CD14-positive monocyte (primary cell): Measurements from ENCODE around the gene SSR4. TPM values are rescaled to one million over a fixed set of nuclear protein-coding genes. Genes with fewer than 3 reads are reported as not detected.

Experiments
- DNase-seq, 3 donors: peaks; one replicate each; pipeline ENCODE4 v3.0.0-alpha.2; 2011 to 2022
- H2AFZ ChIP-seq: 2 replicates; pipeline ENCODE4 v1.6.0; 2012; ENCODE audit warnings: mild to moderate bottlenecking, low read depth, low read length, inconsistent platforms; ENCODE audit not compliant: insufficient read depth, poor library complexity, severe bottlenecking
- H3K27ac ChIP-seq, 2 donors: 1 replicate in 1 of 2; 2 replicates in 1 of 2; pipeline ENCODE4 v1.5.1; 2012 to 2013; ENCODE audit warnings: low read length in 2 of 2, control low read depth in 1 of 2, inconsistent platforms in 1 of 2, low read depth in 1 of 2, mild to moderate bottlenecking in 1 of 2
- H3K27me3 ChIP-seq, 2 donors: one replicate each; pipeline versions ENCODE4 v1.6.0 to v1.6.1; 2011 to 2013; ENCODE audit warnings: low read length in 2 of 2; ENCODE audit not compliant: control insufficient read depth in 2 of 2, insufficient read depth in 2 of 2
- H3K36me3 ChIP-seq, 2 donors: replicated peaks in 1 of 2; 1 replicate in 1 of 2; 2 replicates in 1 of 2; pipeline versions ENCODE4 v1.5.1 to v1.6.1; 2012 to 2013; ENCODE audit warnings: low read length in 2 of 2, control low read depth in 1 of 2, inconsistent platforms in 1 of 2, mild to moderate bottlenecking in 1 of 2; ENCODE audit not compliant: insufficient read depth in 2 of 2, control insufficient read depth in 1 of 2
- H3K4me1 ChIP-seq, 2 donors: 1 replicate in 1 of 2; 2 replicates in 1 of 2; pipeline versions ENCODE4 v1.5.1 to v1.6.1; 2012 to 2013; ENCODE audit warnings: low read length in 2 of 2, control low read depth in 1 of 2, inconsistent platforms in 1 of 2, mild to moderate bottlenecking in 1 of 2, moderate library complexity in 1 of 2; ENCODE audit not compliant: insufficient read depth in 2 of 2, control insufficient read depth in 1 of 2
- H3K4me2 ChIP-seq: replicated peaks from 2 replicates; pipeline ENCODE3; 2012; ENCODE audit warnings: low read length, moderate library complexity, mild to moderate bottlenecking; ENCODE audit not compliant: poor library complexity, severe bottlenecking; ENCODE audit errors: extremely low read depth
- H3K4me3 ChIP-seq, 3 experiments: fragments of 200-600 bp in 1 of 3; sonication (generic) in 1 of 3; replicated peaks in 1 of 3; 1 replicate in 2 of 3; 2 replicates in 1 of 3; pipeline ENCODE4 v1.5.1; 2011 to 2013; ENCODE audit warnings: low read length in 3 of 3, mild to moderate bottlenecking in 3 of 3, control low read depth in 2 of 3, low read depth in 2 of 3, inconsistent platforms in 1 of 3, moderate library complexity in 1 of 3
- H3K79me2 ChIP-seq: 2 replicates; pipeline ENCODE4 v1.6.0; 2012; ENCODE audit warnings: mild to moderate bottlenecking, control low read depth, inconsistent platforms, low read length, moderate library complexity; ENCODE audit not compliant: insufficient read depth
- H3K9ac ChIP-seq: 2 replicates; pipeline ENCODE4 v1.6.0; 2017; ENCODE audit warnings: low read length, mild to moderate bottlenecking; ENCODE audit not compliant: insufficient read depth, poor library complexity, severe bottlenecking
- H3K9me3 ChIP-seq, 2 donors: replicated peaks in 1 of 2; 1 replicate in 1 of 2; 2 replicates in 1 of 2; pipeline versions ENCODE4 v1.5.1 to v1.6.1; 2012 to 2013; ENCODE audit warnings: low read length in 2 of 2, control low read depth in 1 of 2; ENCODE audit not compliant: control insufficient read depth in 1 of 2, insufficient read depth in 1 of 2
- H4K20me1 ChIP-seq: 2 replicates; pipeline ENCODE4 v1.6.0; 2012; ENCODE audit warnings: mild to moderate bottlenecking, low read length, control low read depth, moderate library complexity; ENCODE audit not compliant: insufficient read depth
- H3K27ac Mint-ChIP-seq, 7 donors: one replicate each; pipeline ENCODE4 v1.8.0; 2020; ENCODE audit warnings: mild to moderate bottlenecking in 7 of 7, mixed read lengths in 7 of 7, moderate library complexity in 6 of 7, inconsistent platforms in 2 of 7
- H3K27me3 Mint-ChIP-seq, 3 donors: one replicate each; pipeline ENCODE4 v1.8.0; 2021 to 2022; ENCODE audit warnings: low read depth in 3 of 3, mild to moderate bottlenecking in 3 of 3, mixed read lengths in 3 of 3, moderate library complexity in 3 of 3, inconsistent platforms in 1 of 3
- H3K36me3 Mint-ChIP-seq, 2 donors: one replicate each; pipeline ENCODE4 v1.8.0; 2020; ENCODE audit warnings: mixed read lengths in 2 of 2, inconsistent platforms in 1 of 2, mild to moderate bottlenecking in 1 of 2
- H3K4me1 Mint-ChIP-seq: one replicate; pipeline ENCODE4 v1.8.0; 2020; ENCODE audit warnings: mild to moderate bottlenecking, mixed read lengths
- H3K4me3 Mint-ChIP-seq, 2 donors: one replicate each; pipeline ENCODE4 v1.8.0; 2020; ENCODE audit warnings: mild to moderate bottlenecking in 2 of 2, mixed read lengths in 2 of 2, moderate library complexity in 1 of 2
- H3K9me3 Mint-ChIP-seq, 7 donors: one replicate each; pipeline ENCODE4 v1.8.0; 2020 to 2022; ENCODE audit warnings: mixed read lengths in 7 of 7, mild to moderate bottlenecking in 6 of 7, moderate library complexity in 6 of 7, inconsistent platforms in 2 of 7
- WGBS: methylation state at CpG from one replicate; pipeline ENCODE4 v1.1.5; 2013; ENCODE audit warnings: missing lambda C conversion rate; ENCODE audit not compliant: insufficient coverage; 5-methylcytosine and 5-hydroxymethylcytosine counted together
- intact Hi-C, 2 donors: fragments of 100-400 bp; cut with micrococcal nuclease; formaldehyde crosslinking; loops; one replicate each; pipeline versions ENCODE4 v1.15.0 to v1.15.1; 2023
- polyA plus RNA-seq, 3 donors: library from polyadenylated mRNA; depleted of rRNA in 1 of 3; unstranded in 2 of 3; stranded (reverse) in 1 of 3; fragments of 300-500 nt in 2 of 3; fragments of >200 nt in 1 of 3; fragmentation: Illumina TruSeq in 2 of 3; gene quantifications; 1 replicate in 2 of 3; 2 replicates in 1 of 3; pipeline ENCODE4 v1.2.3, GENCODE V29; 2012 to 2021
- TF ChIP-seq, protein P1 (sequence below): fragments of 200-600 bp; IDR thresholded peaks from one replicate; pipeline ENCODE4 v1.8.0; 2022; ENCODE audit warnings: antibody characterized with exemption, mild to moderate bottlenecking

The SSR4 gene
- polyA plus RNA-seq, 3 donors: 201 to 419 (median 362) TPM

DNA sequence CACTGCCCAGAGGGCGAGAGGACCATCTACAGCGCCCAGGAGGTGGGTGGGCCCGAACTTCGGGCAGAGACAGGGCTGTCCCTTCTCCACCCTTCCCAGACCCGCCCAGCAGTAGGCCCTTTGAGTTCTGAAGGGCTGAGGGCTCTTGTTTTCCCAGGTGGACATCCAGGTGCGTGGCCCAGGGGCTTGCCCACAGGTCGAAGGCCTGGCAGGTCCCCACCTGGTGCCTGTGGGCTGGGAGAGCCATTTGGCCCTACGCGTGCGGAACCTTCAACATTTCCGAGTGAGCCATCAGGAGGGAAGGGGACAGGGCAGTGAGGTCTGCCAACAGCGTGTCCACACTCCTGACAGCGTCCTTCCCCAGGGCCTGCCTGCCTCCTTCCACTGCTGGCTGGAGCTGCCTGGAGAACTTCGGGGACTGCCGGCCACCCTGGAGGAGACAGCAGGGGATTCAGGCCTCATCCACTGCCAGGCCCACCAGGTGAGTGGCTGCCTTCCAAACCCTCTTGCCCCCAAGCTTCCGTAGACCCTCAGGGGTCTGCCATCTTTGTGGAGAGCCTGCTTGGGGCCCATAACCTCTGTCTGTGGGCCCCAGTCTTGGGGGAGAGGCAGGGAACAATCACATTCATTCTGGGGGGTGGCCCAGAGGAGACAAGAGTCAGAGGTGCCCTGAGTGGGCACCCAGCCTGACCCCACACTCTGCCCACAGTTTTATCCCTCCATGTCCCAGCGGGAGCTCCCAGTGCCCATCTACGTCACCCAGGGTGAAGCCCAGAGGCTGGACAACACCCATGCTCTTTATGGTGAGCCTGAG is 23.7 kb upstream of the SSR4 start:
- Histone ChIP-seq H3K36me3 (no peaks in the 10 kb centered on the region), H3K4me2 (no peak overlapping the region), H3K4me1 (peaks cover 0 to 5% of the 10 kb centered on the region in 2 donors), H3K27ac (no peak overlapping the region), H2AFZ (no peak overlapping the region), H3K79me2 (no peaks in the 10 kb centered on the region), H3K4me3 (no peak overlapping the region), H3K27me3 (no peaks in the 10 kb centered on the region), H3K9me3 (no peaks in the 10 kb centered on the region), H3K9ac (no peak overlapping the region), H4K20me1 (no peaks in the 10 kb centered on the region)
- Mint-ChIP-seq H3K9me3 (peaks cover 0 to 8% (median 0%) of the 10 kb centered on the region in 7 donors), H3K27ac (no peak overlapping the region), H3K36me3 (no peaks in the 10 kb centered on the region), H3K4me3 (no peak overlapping the region), H3K27me3 (peaks cover 1 to 10% (median 4%) of the 10 kb centered on the region in 3 donors), H3K4me1 (peaks cover 10% of the 10 kb centered on the region)
- WGBS: 100% methylated on average over 7 of the region's 18 CpGs
- peak in 1 of 3 donors; percentile 0 for DNase-seq
- TF ChIP-seq, protein P1, sequence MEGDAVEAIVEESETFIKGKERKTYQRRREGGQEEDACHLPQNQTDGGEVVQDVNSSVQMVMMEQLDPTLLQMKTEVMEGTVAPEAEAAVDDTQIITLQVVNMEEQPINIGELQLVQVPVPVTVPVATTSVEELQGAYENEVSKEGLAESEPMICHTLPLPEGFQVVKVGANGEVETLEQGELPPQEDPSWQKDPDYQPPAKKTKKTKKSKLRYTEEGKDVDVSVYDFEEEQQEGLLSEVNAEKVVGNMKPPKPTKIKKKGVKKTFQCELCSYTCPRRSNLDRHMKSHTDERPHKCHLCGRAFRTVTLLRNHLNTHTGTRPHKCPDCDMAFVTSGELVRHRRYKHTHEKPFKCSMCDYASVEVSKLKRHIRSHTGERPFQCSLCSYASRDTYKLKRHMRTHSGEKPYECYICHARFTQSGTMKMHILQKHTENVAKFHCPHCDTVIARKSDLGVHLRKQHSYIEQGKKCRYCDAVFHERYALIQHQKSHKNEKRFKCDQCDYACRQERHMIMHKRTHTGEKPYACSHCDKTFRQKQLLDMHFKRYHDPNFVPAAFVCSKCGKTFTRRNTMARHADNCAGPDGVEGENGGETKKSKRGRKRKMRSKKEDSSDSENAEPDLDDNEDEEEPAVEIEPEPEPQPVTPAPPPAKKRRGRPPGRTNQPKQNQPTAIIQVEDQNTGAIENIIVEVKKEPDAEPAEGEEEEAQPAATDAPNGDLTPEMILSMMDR: no peak
- intact Hi-C loops: no loop called here

DNA sequence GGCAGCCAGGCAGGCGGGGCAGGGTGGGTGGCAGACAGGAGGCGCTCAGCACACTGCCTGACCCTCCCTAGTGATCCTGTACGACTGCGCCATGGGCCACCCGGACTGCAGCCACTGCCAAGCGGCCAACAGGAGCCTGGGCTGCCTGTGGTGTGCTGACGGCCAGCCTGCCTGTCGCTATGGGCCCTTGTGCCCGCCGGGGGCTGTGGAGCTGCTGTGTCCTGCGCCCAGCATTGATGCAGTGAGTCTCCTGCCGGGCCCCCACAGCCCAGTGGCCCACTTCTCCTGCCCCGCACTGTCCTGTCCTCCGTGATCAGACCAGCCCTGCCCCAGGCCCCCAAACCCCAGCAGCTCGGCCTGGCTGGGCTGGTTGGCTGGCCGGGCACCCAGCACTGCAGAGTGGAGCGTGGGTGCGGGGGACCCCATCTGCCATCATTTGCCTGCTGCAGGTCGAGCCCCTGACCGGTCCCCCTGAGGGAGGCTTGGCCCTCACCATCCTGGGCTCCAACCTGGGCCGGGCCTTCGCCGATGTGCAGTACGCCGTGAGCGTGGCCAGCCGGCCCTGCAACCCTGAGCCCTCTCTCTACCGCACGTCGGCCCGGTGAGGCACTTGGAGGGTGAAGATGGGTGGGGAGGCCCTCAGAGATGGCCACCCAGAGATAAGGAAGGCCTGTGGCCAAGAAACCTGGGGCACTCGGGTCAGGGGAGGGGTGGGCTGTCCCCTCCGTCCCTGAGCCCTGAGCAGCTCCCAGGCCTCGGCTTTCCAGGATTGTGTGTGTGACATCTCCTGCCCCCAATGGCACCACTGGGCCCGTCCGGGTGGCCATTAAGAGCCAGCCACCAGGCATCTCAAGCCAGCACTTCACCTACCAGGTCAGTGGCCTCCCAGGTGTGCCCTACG is 22.8 kb upstream of the SSR4 start:
- WGBS: 83% methylated on average over 16 of the region's 37 CpGs

More for the DNA sequence above, 22.8 kb upstream of the SSR4 start:
- no peaks in the 10 kb centered on the region for H3K79me2 ChIP-seq
- peaks cover 1 to 5% (median 3%) of the 10 kb centered on the region in 3 donors for H3K27me3 Mint-ChIP-seq
- no peak overlapping the region for H3K4me2 ChIP-seq
- H3K27me3 ChIP-seq: no peaks in the 10 kb centered on the region
- no peaks in the 10 kb centered on the region for H3K9me3 ChIP-seq
- no peak overlapping the region for H3K27ac ChIP-seq
- TF ChIP-seq, protein P1: no peak
- peak in 1 of 3 donors; percentile 0 for DNase-seq
- H4K20me1 ChIP-seq: no peaks in the 10 kb centered on the region
- peaks cover 0 to 12% (median 2%) of the 10 kb centered on the region in 7 donors for H3K9me3 Mint-ChIP-seq
- H3K4me1 ChIP-seq: peaks cover 0 to 2% of the 10 kb centered on the region in 2 donors
- H3K9ac ChIP-seq: no peak overlapping the region
- no peak overlapping the region for H3K4me3 Mint-ChIP-seq
- peaks cover 2% of the 10 kb centered on the region for H3K4me1 Mint-ChIP-seq
- no peak overlapping the region for H3K4me3 ChIP-seq
- intact Hi-C loops: no loop called here
- H2AFZ ChIP-seq: no peak overlapping the region
- H3K36me3 Mint-ChIP-seq: no peaks in the 10 kb centered on the region
- H3K36me3 ChIP-seq: no peaks in the 10 kb centered on the region
- no peak overlapping the region for H3K27ac Mint-ChIP-seq
